WTC11 (cell line): ENCODE measurements around the gene LRSAM1.

Experiments
- AFF4 ChIP-seq: sonication (generic); formaldehyde crosslinking; IDR thresholded peaks from 2 replicates; pipeline ENCODE4 v1.8.1; 2023; ENCODE audit warnings: mild to moderate bottlenecking, missing genetic modification reagents, borderline replicate concordance
- CBFB ChIP-seq: sonication (generic); formaldehyde crosslinking; IDR thresholded peaks from 2 replicates; pipeline ENCODE4 v1.8.1; 2022; ENCODE audit warnings: mild to moderate bottlenecking, low read depth, missing genetic modification reagents
- CREB1 ChIP-seq: sonication (generic); formaldehyde crosslinking; IDR thresholded peaks from 2 replicates; pipeline ENCODE4 v1.8.0; 2023; ENCODE audit warnings: mild to moderate bottlenecking, missing genetic modification reagents
- CTCF ChIP-seq: fragments of 200-600 bp; IDR thresholded peaks from 2 replicates; pipeline ENCODE4 v1.8.0; 2022; ENCODE audit warnings: antibody characterized with exemption
- EMX1 ChIP-seq: fragments of 250-450 bp; sonication (Bioruptor Pico); IDR thresholded peaks from 2 replicates; pipeline ENCODE4 v1.8.0; 2021; ENCODE audit warnings: mild to moderate bottlenecking
- GABPB1 ChIP-seq: sonication (generic); formaldehyde crosslinking; IDR thresholded peaks from 2 replicates; pipeline ENCODE4 v1.8.1; 2023; ENCODE audit warnings: mild to moderate bottlenecking, missing genetic modification reagents
- TCF7 ChIP-seq: sonication (generic); formaldehyde crosslinking; IDR thresholded peaks from 2 replicates; pipeline ENCODE4 v1.8.0; 2022; ENCODE audit warnings: mild to moderate bottlenecking, low read depth, missing genetic modification reagents, moderate library complexity
- TEAD4 ChIP-seq: sonication (generic); formaldehyde crosslinking; IDR thresholded peaks from 2 replicates; pipeline ENCODE4 v1.8.0; 2022; ENCODE audit warnings: mild to moderate bottlenecking, missing genetic modification reagents
- TF ChIP-seq, protein P1 (sequence below): sonication (generic); formaldehyde crosslinking; IDR thresholded peaks from 2 replicates; pipeline ENCODE4 v1.8.0; 2022; ENCODE audit warnings: mild to moderate bottlenecking, missing genetic modification reagents
- TF ChIP-seq, protein P2 (sequence below): sonication (generic); formaldehyde crosslinking; IDR thresholded peaks from 2 replicates; pipeline ENCODE4 v1.8.1; 2022; ENCODE audit warnings: missing genetic modification reagents, borderline replicate concordance

- TF ChIP-seq TCF7 (no peak), CTCF (no peak), EMX1 (CRISPR knock-in tag) (no peak), GABPB1 (CRISPR knock-in tag) (no peak), AFF4 (CRISPR knock-in tag) (no peak; the same call in 1 of the 2 replicates), TEAD4 (CRISPR knock-in tag) (no peak), CREB1 (no peak), CBFB (CRISPR knock-in tag) (no peak)
- TF ChIP-seq, protein P1, sequence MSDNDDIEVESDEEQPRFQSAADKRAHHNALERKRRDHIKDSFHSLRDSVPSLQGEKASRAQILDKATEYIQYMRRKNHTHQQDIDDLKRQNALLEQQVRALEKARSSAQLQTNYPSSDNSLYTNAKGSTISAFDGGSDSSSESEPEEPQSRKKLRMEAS (CRISPR knock-in tag) = no peak
- TF ChIP-seq, protein P2, sequence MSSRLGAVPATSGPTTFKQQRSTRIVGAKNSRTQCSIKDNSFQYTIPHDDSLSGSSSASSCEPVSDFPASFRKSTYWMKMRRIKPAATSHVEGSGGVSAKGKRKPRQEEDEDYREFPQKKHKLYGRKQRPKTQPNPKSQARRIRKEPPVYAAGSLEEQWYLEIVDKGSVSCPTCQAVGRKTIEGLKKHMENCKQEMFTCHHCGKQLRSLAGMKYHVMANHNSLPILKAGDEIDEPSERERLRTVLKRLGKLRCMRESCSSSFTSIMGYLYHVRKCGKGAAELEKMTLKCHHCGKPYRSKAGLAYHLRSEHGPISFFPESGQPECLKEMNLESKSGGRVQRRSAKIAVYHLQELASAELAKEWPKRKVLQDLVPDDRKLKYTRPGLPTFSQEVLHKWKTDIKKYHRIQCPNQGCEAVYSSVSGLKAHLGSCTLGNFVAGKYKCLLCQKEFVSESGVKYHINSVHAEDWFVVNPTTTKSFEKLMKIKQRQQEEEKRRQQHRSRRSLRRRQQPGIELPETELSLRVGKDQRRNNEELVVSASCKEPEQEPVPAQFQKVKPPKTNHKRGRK (CRISPR knock-in tag) = no peak
Measured at GRCh38 chr9:127424676-127424999, 26.7 kb upstream of the LRSAM1 start.
